H1 (cell line): ENCODE data around the gene EFR3B. TPM values are rescaled to one million over a fixed set of nuclear protein-coding genes. Genes with fewer than 3 reads are reported as not detected.

Experiments used
- CTBP2 ChIP-seq: IDR thresholded peaks from 2 replicates; pipeline ENCODE4 v1.7.0; 2011; ENCODE audit warnings: borderline replicate concordance, mild to moderate bottlenecking, moderate library complexity, mixed read lengths, low read length; ENCODE audit not compliant: insufficient read depth, insufficient read length
- polyA plus RNA-seq, 7 experiments: library from polyadenylated mRNA; depleted of rRNA in 3 of 7; stranded (reverse) in 5 of 7; unstranded in 2 of 7; fragments of >200 nt in 5 of 7; fragments of 200-250 nt in 2 of 7; gene quantifications; 1 replicate in 5 of 7; 2 replicates in 1 of 7; 4 replicates in 1 of 7; pipeline versions ENCODE4 v1.2.1 to v1.2.3, GENCODE V29; 2011 to 2013; ENCODE audit warnings: missing spikeins in 2 of 7, mixed read lengths in 2 of 7
- total RNA-seq: library from RNA; stranded (reverse); fragmentation: NEBNext Ultra II Directional; extraction: Animal tissue kit (Norgen Biotek cat#: 25700); gene quantifications from 2 replicates; pipeline ENCODE4 v1.2.1, GENCODE V29; 2021

EFR3B gene
- total and polyA plus RNA-seq, 2 of the 8 experiments (the other 6 are each of a cell fraction or from before 2014, with no cell fraction given) = 3.4 to 9.6 TPM

DNA sequence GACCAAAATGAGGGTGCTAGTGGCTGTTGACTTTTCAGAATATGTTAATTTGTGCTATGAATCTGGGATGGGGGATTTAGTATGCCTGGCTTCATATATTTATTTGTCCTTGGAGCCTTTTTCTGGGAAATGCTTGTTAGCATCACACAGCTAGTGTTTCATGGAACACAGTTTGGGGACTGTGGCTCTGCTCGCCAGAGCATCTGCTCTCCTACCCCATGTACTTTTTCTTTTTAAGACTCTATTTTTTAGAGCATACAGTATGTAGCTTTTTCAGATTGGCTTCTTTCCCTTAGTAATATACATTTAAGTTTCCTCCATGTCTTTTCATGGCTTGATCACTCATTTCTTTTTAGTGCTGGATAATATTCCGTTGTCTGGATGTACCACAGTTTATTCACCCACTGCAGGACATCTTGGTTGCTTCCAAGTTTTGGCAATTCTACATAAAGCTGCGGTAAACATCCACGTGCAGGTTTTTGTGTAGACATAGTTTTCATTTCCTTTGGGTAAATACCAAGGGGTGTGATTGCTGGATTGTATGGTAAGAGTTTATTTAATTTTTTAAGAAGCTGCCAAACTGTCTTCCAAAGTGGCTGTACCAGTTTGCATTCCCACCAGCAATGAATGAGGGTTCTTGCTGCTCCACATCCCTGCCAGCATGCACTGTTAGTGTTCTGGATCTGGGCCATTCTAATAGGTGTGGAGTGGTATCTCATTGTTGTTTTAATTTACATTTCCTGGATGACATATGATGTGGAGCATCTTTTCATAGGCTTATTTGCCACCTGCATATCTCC, 44.1 kb downstream of the EFR3B start (continued):
- TF ChIP-seq CTBP2 = no peak
- TF ChIP-seq, all 59 proteins: peak for 0
